Retinal pigment epithelial cell (primary cell): Measurements from ENCODE around the gene ERN2.

ENCODE experiments used
- DNase-seq: peaks from one replicate; pipeline ENCODE4 v3.0.0-alpha.2; 2010; ENCODE audit warnings: low read depth
- H3K4me3 ChIP-seq: 2 replicates; pipeline ENCODE4 v1.5.1; 2011; ENCODE audit warnings: mild to moderate bottlenecking, low read length, control low read depth, moderate library complexity
- TF ChIP-seq, protein P1 (sequence below): conservative IDR thresholded peaks from 2 replicates; pipeline ENCODE4 v1.5.1; 2011; ENCODE audit warnings: low read depth, low read length, control low read depth, inconsistent platforms

The ERN2 gene

DNA sequence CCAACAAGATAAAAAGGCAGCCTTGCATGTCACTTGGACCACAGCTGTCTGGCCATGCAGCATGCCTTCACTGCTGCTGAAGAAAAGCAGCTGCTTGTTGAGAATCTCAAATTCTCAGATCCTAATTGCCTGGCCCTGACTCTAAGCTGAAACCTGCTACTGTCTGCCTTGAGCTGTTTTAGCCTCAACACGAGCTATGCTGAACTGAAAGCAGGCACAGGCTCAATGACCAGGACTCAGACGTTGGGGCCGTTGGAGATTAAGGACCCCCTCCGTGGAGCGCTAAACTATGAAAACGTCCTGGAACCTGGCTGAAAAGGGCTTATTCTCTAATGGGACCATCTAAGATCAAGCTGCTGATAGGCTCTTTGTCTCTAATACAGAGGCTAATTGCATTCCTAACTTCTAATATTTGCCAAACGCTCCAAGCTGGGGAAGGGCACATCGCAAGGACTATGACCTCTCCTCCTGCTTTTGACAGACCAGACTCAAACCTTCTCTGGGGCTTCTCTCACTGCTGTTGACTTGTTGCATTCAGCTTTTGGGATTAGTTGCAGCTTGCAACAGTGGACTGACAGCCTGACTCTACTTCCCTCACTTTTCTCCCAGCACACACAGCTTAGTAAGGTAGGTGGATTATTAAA, 38.9 kb downstream of the ERN2 start:
- TF ChIP-seq, protein P1, sequence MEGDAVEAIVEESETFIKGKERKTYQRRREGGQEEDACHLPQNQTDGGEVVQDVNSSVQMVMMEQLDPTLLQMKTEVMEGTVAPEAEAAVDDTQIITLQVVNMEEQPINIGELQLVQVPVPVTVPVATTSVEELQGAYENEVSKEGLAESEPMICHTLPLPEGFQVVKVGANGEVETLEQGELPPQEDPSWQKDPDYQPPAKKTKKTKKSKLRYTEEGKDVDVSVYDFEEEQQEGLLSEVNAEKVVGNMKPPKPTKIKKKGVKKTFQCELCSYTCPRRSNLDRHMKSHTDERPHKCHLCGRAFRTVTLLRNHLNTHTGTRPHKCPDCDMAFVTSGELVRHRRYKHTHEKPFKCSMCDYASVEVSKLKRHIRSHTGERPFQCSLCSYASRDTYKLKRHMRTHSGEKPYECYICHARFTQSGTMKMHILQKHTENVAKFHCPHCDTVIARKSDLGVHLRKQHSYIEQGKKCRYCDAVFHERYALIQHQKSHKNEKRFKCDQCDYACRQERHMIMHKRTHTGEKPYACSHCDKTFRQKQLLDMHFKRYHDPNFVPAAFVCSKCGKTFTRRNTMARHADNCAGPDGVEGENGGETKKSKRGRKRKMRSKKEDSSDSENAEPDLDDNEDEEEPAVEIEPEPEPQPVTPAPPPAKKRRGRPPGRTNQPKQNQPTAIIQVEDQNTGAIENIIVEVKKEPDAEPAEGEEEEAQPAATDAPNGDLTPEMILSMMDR: no peak
- no peak overlapping the region for H3K4me3 ChIP-seq
- DNase-seq: no peak

DNA sequence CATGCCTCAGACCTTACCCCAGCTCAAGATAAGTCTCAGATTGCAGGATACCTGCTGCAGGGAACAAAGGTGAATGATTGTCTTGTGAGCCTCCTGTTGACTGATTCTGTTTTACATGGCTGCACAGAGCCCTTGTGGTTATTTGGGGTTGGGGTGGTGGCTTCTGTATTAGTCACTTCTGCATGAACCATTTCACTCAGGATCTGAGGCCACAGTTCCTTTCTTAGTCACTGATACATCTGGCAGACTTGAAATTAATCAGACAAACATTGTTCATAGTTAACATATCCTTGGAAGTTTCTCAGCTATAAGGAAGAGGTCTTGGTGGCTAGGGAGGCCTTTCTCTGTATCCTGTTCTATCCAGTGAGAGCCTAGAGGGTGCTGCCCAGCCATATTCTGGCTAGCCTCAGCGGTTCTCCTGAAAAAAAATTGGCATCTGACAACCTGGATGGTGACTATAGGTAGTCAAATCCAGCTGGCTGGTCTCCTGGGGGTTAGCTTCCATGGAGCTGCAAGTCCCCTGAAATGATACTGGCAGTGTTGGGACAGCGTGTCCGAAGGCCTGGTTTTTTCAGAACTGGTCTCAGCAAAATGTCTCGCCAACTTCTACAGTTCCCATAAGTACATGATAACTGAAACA, 42.8 kb downstream of the ERN2 start:
- DNase-seq: no peak
- no peak overlapping the region for H3K4me3 ChIP-seq
- TF ChIP-seq, protein P1: no peak

- TF ChIP-seq, protein P1: no peak
- no peak for DNase-seq
- H3K4me3 ChIP-seq: no peak overlapping the region
Measured at GRCh38 chr16:23668873-23669272, 44.1 kb downstream of the ERN2 start.

DNA sequence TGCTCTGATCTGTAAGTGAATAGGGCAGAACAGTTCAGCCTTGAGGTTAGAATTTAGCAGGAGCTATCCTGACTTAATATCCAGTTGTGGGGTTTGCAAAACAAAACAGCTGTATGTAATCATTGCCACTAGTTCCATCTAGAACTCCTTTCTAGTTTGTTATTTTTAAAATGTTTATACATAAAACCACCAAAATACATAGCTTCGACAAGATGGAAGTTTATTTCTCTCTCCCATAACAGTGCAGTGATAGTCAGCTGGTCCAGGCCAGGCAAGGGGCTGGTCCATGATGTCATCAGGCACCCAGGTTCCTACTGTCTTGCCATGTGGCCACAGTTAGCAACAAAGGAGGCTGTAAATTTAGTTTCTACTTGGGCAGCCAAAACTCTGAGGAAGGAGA, 44.8 kb downstream of the ERN2 start:
- DNase-seq: no peak
- no peak overlapping the region for H3K4me3 ChIP-seq
- TF ChIP-seq, protein P1: no peak

DNA sequence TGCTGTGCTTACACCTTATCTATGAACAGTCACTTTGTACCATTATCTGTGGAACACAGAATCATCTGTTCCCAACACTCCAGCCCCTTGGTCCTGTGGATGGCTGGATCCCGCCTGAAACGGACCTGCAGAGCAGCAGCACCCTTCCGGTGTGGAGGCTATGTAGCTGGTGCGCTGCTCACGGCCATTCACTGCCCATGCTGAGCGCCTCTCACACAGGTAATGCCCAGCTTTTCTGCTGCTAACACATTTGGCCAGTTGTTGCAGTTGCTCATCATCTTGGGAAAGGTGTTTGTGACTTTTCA, 45.7 kb downstream of the ERN2 start:
- TF ChIP-seq, protein P1: no peak
- H3K4me3 ChIP-seq: no peak overlapping the region
- no peak for DNase-seq

GRCh38 chr16:23666571-23667354, 46.3 kb downstream of the ERN2 start:
- no peak for DNase-seq
- no peak overlapping the region for H3K4me3 ChIP-seq
- TF ChIP-seq, protein P1: no peak
